Thyroid gland (tissue), 4 donors: ENCODE measurements around the gene USP1. TPM values are rescaled to one million over a fixed set of nuclear protein-coding genes. Genes with fewer than 3 reads are reported as not detected.

ENCODE experiments used
- DNase-seq, 2 donors: peaks; one replicate each; pipeline ENCODE4 v3.0.0-alpha.2; 2019
- H3K27ac ChIP-seq, 3 donors: fragments of 200-600 bp; sonication (generic); 1 replicate in 2 of 3; 2 replicates in 1 of 3; pipeline ENCODE4 v1.5.1; 2016 to 2019; ENCODE audit warnings: mild to moderate bottlenecking in 1 of 3, moderate library complexity in 1 of 3
- H3K27me3 ChIP-seq: fragments of 200-600 bp; sonication (generic); one replicate; pipeline ENCODE4 v1.5.1; 2019
- H3K36me3 ChIP-seq, 2 donors: fragments of 200-600 bp; sonication (generic); one replicate each; pipeline ENCODE4 v1.5.1; 2016 to 2019
- H3K4me1 ChIP-seq, 2 donors: fragments of 200-600 bp; sonication (generic); one replicate each; pipeline ENCODE4 v1.5.1; 2017 to 2019
- H3K4me3 ChIP-seq, 3 donors: fragments of 200-600 bp; sonication (generic); replicated peaks in 1 of 3; 1 replicate in 2 of 3; 2 replicates in 1 of 3; pipeline ENCODE4 v1.5.1; 2016; ENCODE audit warnings: mild to moderate bottlenecking in 1 of 3
- H3K9me3 ChIP-seq: fragments of 200-600 bp; sonication (generic); one replicate; pipeline ENCODE4 v1.5.1; 2017
- CTCF ChIP-seq, 6 experiments: fragments of 200-600 bp in 3 of 6; fragments of 450-650 bp in 3 of 6; sonication (generic) in 3 of 6; IDR thresholded peaks; one replicate each; pipeline ENCODE4 v1.5.1; 2016 to 2019; ENCODE audit warnings: antibody characterized with exemption in 6 of 6, mild to moderate bottlenecking in 2 of 6, inconsistent platforms in 1 of 6, moderate library complexity in 1 of 6
- POLR2A ChIP-seq, 2 donors: fragments of 450-650 bp; IDR thresholded peaks; one replicate each; pipeline ENCODE4 v1.6.1; 2017; ENCODE audit warnings: antibody characterized with exemption in 2 of 2, mild to moderate bottlenecking in 2 of 2, moderate library complexity in 1 of 2
- WGBS, 2 donors: methylation state at CpG; one replicate each; pipeline ENCODE4 v1.1.5; 2017; 5-methylcytosine and 5-hydroxymethylcytosine counted together
- intact Hi-C: fragments of 100-400 bp; cut with DNase I; formaldehyde crosslinking; loops from one replicate; pipeline ENCODE4 v1.15.1; 2023
- total RNA-seq, 4 donors: library from RNA; depleted of rRNA; stranded (reverse); fragments of >200 nt; gene quantifications; one replicate each; pipeline ENCODE4 v1.2.3, GENCODE V29; 2016

Gene USP1
- total RNA-seq, 4 donors from 2014 or later: 27.4 to 33.0 (median 30.9) TPM

- peaks cover 0 to 3% of the 10 kb centered on the region in 2 donors for H3K36me3 ChIP-seq
- 79 to 84% methylated on average over 2 of the region's 2 CpGs for WGBS, 2 donors
- intact Hi-C loops: no loop called here
Observed at GRCh38 chr1:62487956-62488355, 51.1 kb downstream of the USP1 start.

GRCh38 chr1:62492521-62492920, 55.7 kb downstream of the USP1 start:
- WGBS, 2 donors: 97% methylated on average over 2 of the region's 2 CpGs
- no peak for TF ChIP-seq POLR2A (IDR thresholded peaks at IDR 0.05)
- TF ChIP-seq CTCF (IDR thresholded peaks at IDR 0.05): no peak
- no peak overlapping the region for H3K27ac ChIP-seq
- no peaks in the 10 kb centered on the region for H3K27me3 ChIP-seq
- no peak for DNase-seq
- intact Hi-C loops: no loop called here
- no peaks in the 10 kb centered on the region for H3K4me1 ChIP-seq
- peaks cover 0 to 3% of the 10 kb centered on the region in 2 donors for H3K36me3 ChIP-seq
- no peak overlapping the region for H3K4me3 ChIP-seq
- H3K9me3 ChIP-seq: no peaks in the 10 kb centered on the region

More at GRCh38 chr1:62487956-62488355, 51.1 kb downstream of the USP1 start:
- TF ChIP-seq CTCF (IDR thresholded peaks at IDR 0.05) (no peak), POLR2A (IDR thresholded peaks at IDR 0.05) (no peak)
- H3K4me1 ChIP-seq: no peaks in the 10 kb centered on the region
- H3K4me3 ChIP-seq: no peak overlapping the region
- H3K9me3 ChIP-seq: no peaks in the 10 kb centered on the region
- H3K27ac ChIP-seq: no peak overlapping the region
- H3K27me3 ChIP-seq: no peaks in the 10 kb centered on the region
- no peak for DNase-seq

- DNase-seq: no peak
- intact Hi-C loops: no loop called here
- WGBS, 2 donors: 97% methylated on average over 3 of the region's 3 CpGs
- Histone ChIP-seq H3K27ac (no peak overlapping the region), H3K9me3 (no peaks in the 10 kb centered on the region), H3K4me3 (no peak overlapping the region), H3K4me1 (no peaks in the 10 kb centered on the region), H3K27me3 (no peaks in the 10 kb centered on the region), H3K36me3 (peaks cover 0 to 3% of the 10 kb centered on the region in 2 donors)
- no peak for TF ChIP-seq CTCF (IDR thresholded peaks at IDR 0.05)
- TF ChIP-seq POLR2A (IDR thresholded peaks at IDR 0.05): no peak
Observed at GRCh38 chr1:62493656-62494055, 56.8 kb downstream of the USP1 start.

- Histone ChIP-seq H3K36me3 (peaks cover 0 to 3% of the 10 kb centered on the region in 2 donors), H3K4me3 (no peak overlapping the region), H3K4me1 (no peaks in the 10 kb centered on the region), H3K27me3 (no peaks in the 10 kb centered on the region), H3K9me3 (no peaks in the 10 kb centered on the region), H3K27ac (no peak overlapping the region)
- no peak for DNase-seq
- 70 to 74% methylated on average over 4 of the region's 4 CpGs for WGBS, 2 donors
- TF ChIP-seq POLR2A (IDR thresholded peaks at IDR 0.05): no peak
- intact Hi-C loops: no loop called here
Observed at GRCh38 chr1:62494137-62494536, 57.3 kb downstream of the USP1 start.

GRCh38 chr1:62500210-62500609, 63.4 kb downstream of the USP1 start:
- no peaks in the 10 kb centered on the region for H3K4me1 ChIP-seq
- no peak overlapping the region for H3K27ac ChIP-seq
- H3K4me3 ChIP-seq: no peak overlapping the region
- H3K27me3 ChIP-seq: no peaks in the 10 kb centered on the region
- no peak for DNase-seq
- no peaks in the 10 kb centered on the region for H3K9me3 ChIP-seq
- intact Hi-C loops: no loop called here
- TF ChIP-seq POLR2A (IDR thresholded peaks at IDR 0.05): no peak
- no peak for TF ChIP-seq CTCF (IDR thresholded peaks at IDR 0.05)
- no peaks in the 10 kb centered on the region for H3K36me3 ChIP-seq

Other genes starting within 250 kb of the USP1 start
- gene L1TD1, start 242.2 kb upstream of the USP1 start, total RNA-seq: 1 to 10 TPM in 1 of 4 donors, under 1 TPM in 3; 0.11 to 1.1 (median 0.60) TPM
- under 1 TPM in 3 of 4 donors, not detected in 1; 0.54 to 0.59 (median 0.56) TPM for gene KANK4, start 117.6 kb upstream of the USP1 start, total RNA-seq
- not detected for gene ANGPTL3, start 160.5 kb downstream of the USP1 start, total RNA-seq